GM12874 (cell line): ENCODE measurements around the gene POLQ.

Experiments
- CTCF ChIP-seq: IDR thresholded peaks from 2 replicates; pipeline ENCODE4 v1.5.1; 2011; ENCODE audit warnings: low read depth, mild to moderate bottlenecking, control low read depth, low read length, moderate library complexity; ENCODE audit not compliant: insufficient read depth

The POLQ gene

GRCh38 chr3:121508389-121508788 lies 37.4 kb downstream of the POLQ start:
- no peak for TF ChIP-seq CTCF

- TF ChIP-seq CTCF, result no peak
These were observed 40.5 kb downstream of the POLQ start for GRCh38 chr3:121505256-121505655.

- no peak for TF ChIP-seq CTCF
These were observed 41.2 kb downstream of the POLQ start for GRCh38 chr3:121504618-121505017.

GRCh38 chr3:121496786-121497185 lies 49.0 kb downstream of the POLQ start:
- no peak for TF ChIP-seq CTCF

- TF ChIP-seq CTCF, result no peak
These were observed 52.4 kb downstream of the POLQ start for GRCh38 chr3:121493431-121493830.

- no peak for TF ChIP-seq CTCF
These were observed 54.0 kb downstream of the POLQ start for GRCh38 chr3:121491683-121492320.

GRCh38 chr3:121490161-121490560 lies 55.6 kb downstream of the POLQ start:
- no peak for TF ChIP-seq CTCF
